GM19043 (cell line): ENCODE measurements around the gene HOXA4.

Source experiments
- ATAC-seq: cut with Tn5 transposase; IDR thresholded peaks from one replicate; pipeline ENCODE4 v1.9.1; 2021; ENCODE audit warnings: low read depth; ENCODE audit not compliant: unreplicated experiment

The HOXA4 gene

GRCh38 chr7:27130540-27131389 lies at the start of gene HOXA4:
Gene HOXA4 (minus strand): TSS chr7:27130757. CDS start chr7:27130733, 24 bp downstream.
- ATAC-seq = peak; percentile 77

- ATAC-seq = no peak
Observed at GRCh38 chr7:27179503-27180430, 49.2 kb upstream of the HOXA4 start.

- ATAC-seq = no peak
Observed at GRCh38 chr7:27179030-27179429, 48.5 kb upstream of the HOXA4 start.

GRCh38 chr7:27178366-27178765 lies 47.8 kb upstream of the HOXA4 start:
- no peak for ATAC-seq

GRCh38 chr7:27177795-27178320 lies 47.3 kb upstream of the HOXA4 start:
- ATAC-seq = no peak

GRCh38 chr7:27176962-27177794 lies 46.6 kb upstream of the HOXA4 start:
- ATAC-seq = no peak

- no peak for ATAC-seq
Observed at GRCh38 chr7:27176524-27176845, 45.9 kb upstream of the HOXA4 start.

- no peak for ATAC-seq
Observed at GRCh38 chr7:27175626-27176523, 45.3 kb upstream of the HOXA4 start.

GRCh38 chr7:27174874-27175625 lies 44.5 kb upstream of the HOXA4 start:
- no peak for ATAC-seq

GRCh38 chr7:27173956-27174873 lies 43.7 kb upstream of the HOXA4 start, which contains the start of gene HOXA10:
Gene HOXA10 (minus strand): TSS chr7:27174320. CDS start chr7:27174306, 14 bp downstream.
- ATAC-seq = no peak

GRCh38 chr7:27173511-27173955 lies 43.0 kb upstream of the HOXA4 start:
- ATAC-seq = no peak

GRCh38 chr7:27172823-27173510 lies 42.4 kb upstream of the HOXA4 start:
- ATAC-seq = no peak

GRCh38 chr7:27172315-27172774 lies 41.8 kb upstream of the HOXA4 start:
- ATAC-seq = no peak

GRCh38 chr7:27171637-27172314 lies 41.2 kb upstream of the HOXA4 start:
- ATAC-seq = no peak

GRCh38 chr7:27171325-27171636 lies 40.7 kb upstream of the HOXA4 start:
- ATAC-seq = no peak
